HG02571 (cell line): ENCODE results near the gene STX1A.
"Not testable (repeated sequence)": the region's sequence is repeated elsewhere in the genome, so short reads cannot be mapped to it uniquely, and the experiment has no call there.

Experiments
- ATAC-seq: cut with Tn5 transposase; IDR thresholded peaks from one replicate; pipeline ENCODE4 v1.9.1; 2021; ENCODE audit warnings: mild to moderate bottlenecking, moderate library complexity; ENCODE audit not compliant: unreplicated experiment

Gene STX1A

GRCh38 chr7:73655309-73655708, 64.2 kb downstream of the STX1A start:
- ATAC-seq = not testable (repeated sequence)

- no peak for ATAC-seq
These were observed 66.9 kb downstream of the STX1A start for GRCh38 chr7:73652541-73652949.

- no peak for ATAC-seq
These were observed 68.9 kb downstream of the STX1A start for GRCh38 chr7:73650524-73650923.

- no peak for ATAC-seq
These were observed 69.9 kb downstream of the STX1A start for GRCh38 chr7:73649576-73649975.
